Upper lobe of left lung (tissue), 4 donors: ENCODE measurements around the gene EHMT2.

Experiments
- EP300 ChIP-seq, 4 donors: sonication (generic); formaldehyde crosslinking; IDR thresholded peaks; one replicate each; pipeline ENCODE4 v1.5.1; 2017; ENCODE audit warnings: antibody characterized with exemption in 4 of 4, control low read depth in 2 of 4
- POLR2AphosphoS5 ChIP-seq, 2 donors: sonication (generic); formaldehyde crosslinking; IDR thresholded peaks; one replicate each; pipeline ENCODE4 v1.5.1; 2017; ENCODE audit warnings: antibody characterized with exemption in 2 of 2
- TF ChIP-seq, protein P1 (sequence below), 6 experiments: fragments of 450-650 bp in 4 of 6; fragments of 200-600 bp in 2 of 6; sonication (generic) in 2 of 6; IDR thresholded peaks; one replicate each; pipeline ENCODE4 v1.5.1; 2016 to 2019; ENCODE audit warnings: antibody characterized with exemption in 6 of 6

GRCh38 chr6:31877125-31877650 lies 20.3 kb downstream of the EHMT2 start:
- TF ChIP-seq, protein P1, sequence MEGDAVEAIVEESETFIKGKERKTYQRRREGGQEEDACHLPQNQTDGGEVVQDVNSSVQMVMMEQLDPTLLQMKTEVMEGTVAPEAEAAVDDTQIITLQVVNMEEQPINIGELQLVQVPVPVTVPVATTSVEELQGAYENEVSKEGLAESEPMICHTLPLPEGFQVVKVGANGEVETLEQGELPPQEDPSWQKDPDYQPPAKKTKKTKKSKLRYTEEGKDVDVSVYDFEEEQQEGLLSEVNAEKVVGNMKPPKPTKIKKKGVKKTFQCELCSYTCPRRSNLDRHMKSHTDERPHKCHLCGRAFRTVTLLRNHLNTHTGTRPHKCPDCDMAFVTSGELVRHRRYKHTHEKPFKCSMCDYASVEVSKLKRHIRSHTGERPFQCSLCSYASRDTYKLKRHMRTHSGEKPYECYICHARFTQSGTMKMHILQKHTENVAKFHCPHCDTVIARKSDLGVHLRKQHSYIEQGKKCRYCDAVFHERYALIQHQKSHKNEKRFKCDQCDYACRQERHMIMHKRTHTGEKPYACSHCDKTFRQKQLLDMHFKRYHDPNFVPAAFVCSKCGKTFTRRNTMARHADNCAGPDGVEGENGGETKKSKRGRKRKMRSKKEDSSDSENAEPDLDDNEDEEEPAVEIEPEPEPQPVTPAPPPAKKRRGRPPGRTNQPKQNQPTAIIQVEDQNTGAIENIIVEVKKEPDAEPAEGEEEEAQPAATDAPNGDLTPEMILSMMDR (IDR thresholded peaks at IDR 0.05): no peak
- TF ChIP-seq POLR2AphosphoS5 (IDR thresholded peaks at IDR 0.05) (no peak), EP300 (IDR thresholded peaks at IDR 0.05) (no peak)
